ENCODE results near the gene GALR1.

Gene GALR1

GRCh38 chr18:77209587-77209986, 40.1 kb upstream of the GALR1 start:
- no peak overlapping the region for H3K9ac ChIP-seq
- no peaks in the 10 kb centered on the region for H3K27me3 ChIP-seq (ENCODE audit: control insufficient read depth, insufficient read depth, low read length)
- no peaks in the 10 kb centered on the region for H3K36me3 ChIP-seq (ENCODE audit: control insufficient read depth, insufficient read depth, low read length)
- no peak overlapping the region for H3K4me2 ChIP-seq (ENCODE audit: low read length)
- TF ChIP-seq CTCF (IDR thresholded peaks at IDR 0.05), result no peak
- peaks cover 3% of the 10 kb centered on the region for H3K4me1 ChIP-seq
- no peaks in the 10 kb centered on the region for H3K9me3 ChIP-seq (ENCODE audit: control insufficient read depth, low read length)
- H3K4me3 ChIP-seq (ENCODE audit: low read depth, low read length), result no peak overlapping the region
- H3K79me2 ChIP-seq, result no peaks in the 10 kb centered on the region
- no peak overlapping the region for H3K27ac ChIP-seq
- no peak overlapping the region for H2AFZ ChIP-seq

- Histone ChIP-seq H3K4me1 (peaks cover 3% of the 10 kb centered on the region), H3K9ac (no peak overlapping the region), H3K4me2 (ENCODE audit: low read length) (no peak overlapping the region), H3K79me2 (no peaks in the 10 kb centered on the region), H3K4me3 (ENCODE audit: low read depth, low read length) (no peak overlapping the region), H3K27me3 (ENCODE audit: control insufficient read depth, insufficient read depth, low read length) (no peaks in the 10 kb centered on the region), H3K9me3 (ENCODE audit: control insufficient read depth, low read length) (no peaks in the 10 kb centered on the region), H3K27ac (no peak overlapping the region), H3K36me3 (ENCODE audit: control insufficient read depth, insufficient read depth, low read length) (no peaks in the 10 kb centered on the region), H2AFZ (no peak overlapping the region)
- no peak for TF ChIP-seq CTCF (IDR thresholded peaks at IDR 0.05)
Observed at GRCh38 chr18:77210249-77210648, 39.4 kb upstream of the GALR1 start.

- Histone ChIP-seq H3K27me3 (ENCODE audit: control insufficient read depth, insufficient read depth, low read length) (no peaks in the 10 kb centered on the region), H3K9ac (no peak overlapping the region), H3K27ac (no peak overlapping the region)
Observed at GRCh38 chr18:77218642-77219041, 31.0 kb upstream of the GALR1 start.

GRCh38 chr18:77220726-77221125, 28.9 kb upstream of the GALR1 start:
- Histone ChIP-seq H3K4me1 (no peaks in the 10 kb centered on the region), H2AFZ (no peak overlapping the region), H3K27me3 (ENCODE audit: control insufficient read depth, insufficient read depth, low read length) (no peaks in the 10 kb centered on the region), H3K36me3 (ENCODE audit: control insufficient read depth, insufficient read depth, low read length) (no peaks in the 10 kb centered on the region), H3K27ac (no peak overlapping the region), H3K79me2 (no peaks in the 10 kb centered on the region), H3K4me2 (ENCODE audit: low read length) (no peak overlapping the region), H3K9ac (no peak overlapping the region), H3K9me3 (ENCODE audit: control insufficient read depth, low read length) (no peaks in the 10 kb centered on the region), H3K4me3 (ENCODE audit: low read depth, low read length) (no peak overlapping the region)
- TF ChIP-seq CTCF (IDR thresholded peaks at IDR 0.05), result no peak

More at GRCh38 chr18:77218642-77219041, 31.0 kb upstream of the GALR1 start:
- no peaks in the 10 kb centered on the region for H3K9me3 ChIP-seq (ENCODE audit: control insufficient read depth, low read length)
- no peaks in the 10 kb centered on the region for H3K4me1 ChIP-seq
- TF ChIP-seq CTCF (IDR thresholded peaks at IDR 0.05), result no peak
- H3K36me3 ChIP-seq (ENCODE audit: control insufficient read depth, insufficient read depth, low read length), result no peaks in the 10 kb centered on the region
- H3K79me2 ChIP-seq, result no peaks in the 10 kb centered on the region
- no peak overlapping the region for H3K4me3 ChIP-seq (ENCODE audit: low read depth, low read length)
- H3K4me2 ChIP-seq (ENCODE audit: low read length), result no peak overlapping the region
- H2AFZ ChIP-seq, result no peak overlapping the region

GRCh38 chr18:77222464-77222863, 27.2 kb upstream of the GALR1 start:
- Histone ChIP-seq H3K36me3 (ENCODE audit: control insufficient read depth, insufficient read depth, low read length) (no peaks in the 10 kb centered on the region), H3K4me1 (no peaks in the 10 kb centered on the region), H3K9ac (no peak overlapping the region), H3K9me3 (ENCODE audit: control insufficient read depth, low read length) (no peaks in the 10 kb centered on the region), H3K79me2 (no peaks in the 10 kb centered on the region), H3K4me2 (ENCODE audit: low read length) (no peak overlapping the region), H3K27ac (no peak overlapping the region), H2AFZ (no peak overlapping the region), H3K4me3 (ENCODE audit: low read depth, low read length) (no peak overlapping the region), H3K27me3 (ENCODE audit: control insufficient read depth, insufficient read depth, low read length) (no peaks in the 10 kb centered on the region)
- TF ChIP-seq CTCF (IDR thresholded peaks at IDR 0.05), result no peak
